Right forelimb (tissue), 1 donor: ENCODE results near the gene LCE3B.
"Not testable (repeated sequence)": the region's sequence is repeated elsewhere in the genome, so short reads cannot be mapped to it uniquely, and the experiment has no call there.

Experiments
- DNase-seq: peaks from one replicate; pipeline ENCODE4 v3.0.0-alpha.2; 2018

Gene LCE3B

GRCh38 chr1:152613511-152613910 lies at the start of gene LCE3B:
TSS of gene LCE3B (plus strand) at chr1:152613811. CDS start at chr1:152613811, 0 bp downstream.
- DNase-seq: no peak

GRCh38 chr1:152565115-152565514 lies 48.5 kb upstream of the LCE3B start:
- no peak for DNase-seq

- DNase-seq: no peak
Observed at GRCh38 chr1:152565535-152566215, 47.9 kb upstream of the LCE3B start.

- DNase-seq: no peak
Observed at GRCh38 chr1:152566681-152567080, 46.9 kb upstream of the LCE3B start, which contains the start of gene LCE3E. TSS of gene LCE3E (minus strand) at chr1:152566780. CDS start at chr1:152566208, 572 bp downstream.

GRCh38 chr1:152577168-152577567 lies 36.4 kb upstream of the LCE3B start:
- no peak for DNase-seq

- not testable (repeated sequence) for DNase-seq
Observed at GRCh38 chr1:152579526-152579925, 34.1 kb upstream of the LCE3B start.

- DNase-seq: no peak
Observed at GRCh38 chr1:152580433-152580832, 33.2 kb upstream of the LCE3B start, which contains the start of gene LCE3D. TSS of gene LCE3D (minus strand) at chr1:152580516. CDS start at chr1:152579936, 580 bp downstream.

- no peak for DNase-seq
Observed at GRCh38 chr1:152582647-152583046, 31.0 kb upstream of the LCE3B start.

GRCh38 chr1:152585586-152585985 lies 28.0 kb upstream of the LCE3B start:
- DNase-seq: no peak

GRCh38 chr1:152596986-152597385 lies 16.6 kb upstream of the LCE3B start:
- no peak for DNase-seq

- DNase-seq: no peak
Observed at GRCh38 chr1:152599934-152600333, 13.7 kb upstream of the LCE3B start, which contains the start of gene LCE3C. TSS of gene LCE3C (plus strand) at chr1:152600234. CDS start at chr1:152600732, 498 bp downstream.

GRCh38 chr1:152621993-152622392 lies 8.4 kb downstream of the LCE3B start:
- no peak for DNase-seq

- DNase-seq: no peak
Observed at GRCh38 chr1:152622803-152623202, 9.2 kb downstream of the LCE3B start, which contains the start of gene LCE3A. TSS of gene LCE3A (minus strand) at chr1:152623103. CDS start at chr1:152623103, 0 bp downstream.

GRCh38 chr1:152623203-152623844 lies 9.7 kb downstream of the LCE3B start:
- DNase-seq: no peak

GRCh38 chr1:152626744-152627143 lies 13.1 kb downstream of the LCE3B start:
- no peak for DNase-seq

GRCh38 chr1:152630596-152630995 lies 17.0 kb downstream of the LCE3B start:
- DNase-seq: no peak

GRCh38 chr1:152640351-152640750 lies 26.7 kb downstream of the LCE3B start:
- DNase-seq: no peak

GRCh38 chr1:152643945-152644344 lies 30.3 kb downstream of the LCE3B start:
- DNase-seq: no peak

GRCh38 chr1:152645146-152645545 lies 31.5 kb downstream of the LCE3B start:
- no peak for DNase-seq

GRCh38 chr1:152646656-152647055 lies 33.0 kb downstream of the LCE3B start:
- DNase-seq: no peak

GRCh38 chr1:152654110-152654509 lies 40.5 kb downstream of the LCE3B start:
- DNase-seq: peak; percentile 59

GRCh38 chr1:152656459-152656858 lies 42.8 kb downstream of the LCE3B start:
- no peak for DNase-seq

GRCh38 chr1:152657677-152658076 lies 44.1 kb downstream of the LCE3B start:
- DNase-seq: no peak

GRCh38 chr1:152658649-152659048 lies 45.0 kb downstream of the LCE3B start:
- no peak for DNase-seq
